K562 (cell line): ENCODE results near the gene STT3A. TPM values are rescaled to one million over a fixed set of nuclear protein-coding genes. Genes with fewer than 3 reads are reported as not detected.

Experiments
- ATAC-seq: fragments of 200-7000 bp; cut with Tn5 transposase; 3 replicates; pipeline ENCODE4 v1.9.1; 2020; ENCODE audit warnings: moderate library complexity
- BruUV-seq: library from RNA; stranded (reverse); fragments of 400-500 nt; replicated peaks from 2 replicates; lab custom pipeline; 2021; lab: Mats Ljungman, UMichigan
- CTCF ChIA-PET: fragments of 300-600 bp; formaldehyde crosslinking; extraction: SDS; loops from one replicate; lab custom pipeline; 2021; ENCODE audit warnings: low intra/inter-chr PET ratio; lab: Yijun Ruan, JAX
- POLR2A ChIA-PET: fragments of 300-600, 350-650 bp; sonication (Branson Sonifier 250); formaldehyde crosslinking; extraction: SDS; loops from one replicate; lab custom pipeline; 2021; ENCODE audit warnings: antibody characterized with exemption, inconsistent platforms; lab: Yijun Ruan, JAX
- DNase-seq, 4 experiments: peaks; one replicate each; pipeline versions ENCODE4 v3.0.0 to v3.0.0-alpha.2; 2011 to 2018; ENCODE audit warnings: low spot score in 3 of 4, mixed read lengths in 3 of 4; ENCODE audit errors: extremely low read depth in 1 of 4
- FAIRE-seq: peaks from 2 replicates; lab custom pipeline; 2011; peaks lifted over from hg19 to GRCh38; lab: Jason Lieb, UNC
- H2AFZ ChIP-seq: 2 replicates; pipeline ENCODE4 v1.6.0; 2011; ENCODE audit warnings: low read depth, low read length, control low read depth, inconsistent platforms
- H3K27ac ChIP-seq: fragments of 200-600 bp; 3 replicates; pipeline ENCODE4 v1.8.0; 2011; ENCODE audit warnings: low read depth, mild to moderate bottlenecking, control low read depth, inconsistent platforms, low read length, moderate library complexity, mixed read lengths; ENCODE audit errors: extremely low read depth
- H3K27me3 ChIP-seq, 2 experiments: fragments of 300-600 bp in 1 of 2; 2 replicates in 1 of 2; 3 replicates in 1 of 2; pipeline versions ENCODE4 v1.6.0 to v1.8.0; 2011; ENCODE audit warnings: inconsistent platforms in 2 of 2, low read length in 2 of 2, mild to moderate bottlenecking in 1 of 2, mixed read lengths in 1 of 2, moderate library complexity in 1 of 2; ENCODE audit not compliant: control insufficient read depth in 2 of 2, insufficient read depth in 2 of 2
- H3K36me3 ChIP-seq: fragments of 300-600 bp; 3 replicates; pipeline ENCODE4 v1.8.0; 2011; ENCODE audit warnings: mild to moderate bottlenecking, low read length, inconsistent platforms; ENCODE audit not compliant: control insufficient read depth, insufficient read depth
- H3K4me1 ChIP-seq, 2 experiments: fragments of 200-600 bp in 1 of 2; replicated peaks in 1 of 2; 2 replicates in 1 of 2; 3 replicates in 1 of 2; pipeline versions ENCODE4 v1.5.1 to v1.8.0; 2011; ENCODE audit warnings: inconsistent platforms in 2 of 2, low read length in 2 of 2, mild to moderate bottlenecking in 1 of 2, mixed read lengths in 1 of 2, moderate library complexity in 1 of 2; ENCODE audit not compliant: control insufficient read depth in 2 of 2, insufficient read depth in 2 of 2
- H3K4me2 ChIP-seq: 2 replicates; pipeline ENCODE4 v1.6.1; 2011; ENCODE audit warnings: low read length, control low read depth, inconsistent platforms, mixed read lengths; ENCODE audit not compliant: insufficient read depth
- H3K4me3 ChIP-seq: fragments of 200-600 bp; sonication (generic), shearing (Covaris generic); 2 replicates; pipeline ENCODE4 v1.5.1; 2016; ENCODE audit warnings: control low read depth, inconsistent platforms
- H3K79me2 ChIP-seq: fragments of 200-600 bp; 3 replicates; pipeline ENCODE4 v1.8.0; 2011; ENCODE audit warnings: low read length, inconsistent platforms; ENCODE audit not compliant: control insufficient read depth, insufficient read depth
- H3K9ac ChIP-seq, 2 experiments: 2 replicates each; pipeline versions ENCODE4 v1.6.0 to v1.6.1; 2011; ENCODE audit warnings: low read depth in 2 of 2, low read length in 2 of 2, control low read depth in 1 of 2, inconsistent platforms in 1 of 2, mild to moderate bottlenecking in 1 of 2, mixed read lengths in 1 of 2; ENCODE audit not compliant: insufficient read depth in 1 of 2
- H3K9me1 ChIP-seq: one replicate; pipeline ENCODE4 v1.6.0; 2011; ENCODE audit warnings: inconsistent platforms, mild to moderate bottlenecking, low read length, moderate library complexity; ENCODE audit not compliant: control insufficient read depth, insufficient read depth
- H3K9me3 ChIP-seq: replicated peaks from 2 replicates; pipeline ENCODE4 v1.5.1; 2011; ENCODE audit warnings: low read depth, low read length, inconsistent platforms; ENCODE audit not compliant: control insufficient read depth, insufficient read depth
- H4K20me1 ChIP-seq: replicated peaks from 2 replicates; pipeline ENCODE4 v1.6.1; 2011; ENCODE audit warnings: low read length, inconsistent platforms, mixed read lengths; ENCODE audit not compliant: control insufficient read depth, insufficient read depth
- BHLHE40 ChIP-seq: IDR thresholded peaks from 2 replicates; pipeline ENCODE4 v1.6.1; 2011; ENCODE audit warnings: low read length, improper control_type of control experiment
- CBFA2T2 ChIP-seq: fragments of 450-650 bp; conservative IDR thresholded peaks from 2 replicates; pipeline ENCODE4 v1.6.1; 2017; ENCODE audit warnings: mild to moderate bottlenecking
- CBFA2T3 ChIP-seq: fragments of 450-650 bp; IDR thresholded peaks from 2 replicates; pipeline ENCODE4 v1.6.1; 2017
- DPF2 ChIP-seq: fragments of 450-650 bp; IDR thresholded peaks from 2 replicates; pipeline ENCODE4 v1.6.1; 2016
- ESRRB ChIP-seq: fragments of 250-450 bp; sonication (Bioruptor Pico); IDR thresholded peaks from 2 replicates; pipeline ENCODE4 v1.5.0; 2020; ENCODE audit warnings: mild to moderate bottlenecking, moderate library complexity, borderline replicate concordance
- MBD2 ChIP-seq: sonication (generic); IDR thresholded peaks from 2 replicates; pipeline ENCODE4 v1.6.1; 2016; ENCODE audit warnings: low read depth, borderline replicate concordance
- NR2F6 ChIP-seq: fragments of 450-650 bp; formaldehyde crosslinking; IDR thresholded peaks from 2 replicates; pipeline ENCODE4 v1.4.0; 2020; ENCODE audit warnings: mild to moderate bottlenecking
- PHF21A ChIP-seq: fragments of 450-650 bp; IDR thresholded peaks from 2 replicates; pipeline ENCODE4 v1.6.1; 2017; ENCODE audit warnings: low read depth, borderline replicate concordance
- STAT5A ChIP-seq: IDR thresholded peaks from 2 replicates; pipeline ENCODE4 v1.6.1; 2012; ENCODE audit warnings: low read length, inconsistent platforms, borderline replicate concordance
- SUPT5H ChIP-seq: fragments of 450-650 bp; IDR thresholded peaks from 2 replicates; pipeline ENCODE4 v1.6.1; 2016
- TAF15 ChIP-seq: fragments of 200-400 bp; formaldehyde crosslinking; IDR thresholded peaks from 2 replicates; pipeline ENCODE4 v1.6.1; 2017; ENCODE audit warnings: mild to moderate bottlenecking, low read depth, low read length, moderate library complexity
- TOE1 ChIP-seq, 2 experiments: fragments of 450-650 bp in 1 of 2; sonication (generic) in 1 of 2; formaldehyde crosslinking in 1 of 2; IDR thresholded peaks; 2 replicates each; pipeline versions ENCODE4 v1.7.1 to v1.8.0; 2016 to 2022; ENCODE audit warnings: borderline replicate concordance in 2 of 2, mild to moderate bottlenecking in 2 of 2, antibody characterized with exemption in 1 of 2, inconsistent platforms in 1 of 2, low read depth in 1 of 2, missing genetic modification reagents in 1 of 2, moderate library complexity in 1 of 2
- ZFP36 ChIP-seq: fragments of 150-350 bp; IDR thresholded peaks from 2 replicates; pipeline ENCODE4 v1.6.1; 2018; ENCODE audit warnings: low read length, low read depth; ENCODE audit not compliant: partially characterized antibody
- ZNF121 ChIP-seq: sonication (generic); formaldehyde crosslinking; conservative IDR thresholded peaks from 2 replicates; pipeline ENCODE4 v1.8.0; 2022; ENCODE audit warnings: missing genetic modification reagents
- ZNF224 ChIP-seq: sonication (generic); formaldehyde crosslinking; IDR thresholded peaks from 2 replicates; pipeline ENCODE4 v1.8.0; 2022; ENCODE audit warnings: mild to moderate bottlenecking, missing genetic modification reagents
- ZNF41 ChIP-seq: fragments of 250-450 bp; sonication (Bioruptor Pico); conservative IDR thresholded peaks from 2 replicates; pipeline ENCODE4 v1.4.0; 2020; ENCODE audit warnings: mild to moderate bottlenecking
- WGBS: fragments of 100-300 bp; shearing (Covaris generic); methylation state at CpG from one replicate; pipeline ENCODE4 v1.1.6; 2016; ENCODE audit warnings: low coverage, mixed read lengths; ENCODE audit not compliant: insufficient coverage; ENCODE audit errors: missing lambda C conversion rate; 5-methylcytosine and 5-hydroxymethylcytosine counted together
- in situ Hi-C: fragments of 300-500 bp; cut with MboI; formaldehyde crosslinking; loops from 4 replicates; pipeline ENCODE4 v1.15.0; 2018; ENCODE audit warnings: inconsistent platforms, mixed read lengths
- intact Hi-C: fragments of 100-400 bp; cut with micrococcal nuclease; formaldehyde crosslinking; loops from 2 replicates; pipeline ENCODE4 v1.14.2; 2022
- polyA plus RNA-seq, 8 experiments: library from polyadenylated mRNA; depleted of rRNA in 4 of 8; stranded (reverse) in 5 of 8; unstranded in 3 of 8; fragments of >200 nt; fragmentation: Nextera tagmentation in 2 of 8; fragmentation: Illumina TruSeq in 1 of 8; extraction: Ambion mirVana in 2 of 8; extraction: Trizol in 1 of 8; gene quantifications; 2 replicates each; pipeline versions ENCODE4 v1.2.1 to v1.2.3, GENCODE V29; 2011 to 2014; ENCODE audit warnings: inconsistent platforms in 1 of 8, missing spikeins in 1 of 8
- total RNA-seq, 7 experiments: library from RNA; depleted of rRNA in 6 of 7; stranded (reverse); fragments of >200 nt in 6 of 7; fragmentation: Illumina TruSeq in 2 of 7; extraction: Trizol in 2 of 7; gene quantifications; 2 replicates each; pipeline versions ENCODE4 v1.2.1 to v1.2.3, GENCODE V29; 2011 to 2021; ENCODE audit warnings: low replicate concordance in 1 of 7
- TF ChIP-seq, protein P1 (sequence below): sonication (generic); formaldehyde crosslinking; IDR thresholded peaks from 2 replicates; pipeline ENCODE4 v1.8.1; 2023; ENCODE audit warnings: mild to moderate bottlenecking, missing genetic modification reagents, moderate library complexity

Gene STT3A
- total and polyA plus RNA-seq, 9 of the 15 experiments (the other 6 are each of a cell fraction or from before 2014, with no cell fraction given) = 70.7 to 330 (median 192) TPM

DNA sequence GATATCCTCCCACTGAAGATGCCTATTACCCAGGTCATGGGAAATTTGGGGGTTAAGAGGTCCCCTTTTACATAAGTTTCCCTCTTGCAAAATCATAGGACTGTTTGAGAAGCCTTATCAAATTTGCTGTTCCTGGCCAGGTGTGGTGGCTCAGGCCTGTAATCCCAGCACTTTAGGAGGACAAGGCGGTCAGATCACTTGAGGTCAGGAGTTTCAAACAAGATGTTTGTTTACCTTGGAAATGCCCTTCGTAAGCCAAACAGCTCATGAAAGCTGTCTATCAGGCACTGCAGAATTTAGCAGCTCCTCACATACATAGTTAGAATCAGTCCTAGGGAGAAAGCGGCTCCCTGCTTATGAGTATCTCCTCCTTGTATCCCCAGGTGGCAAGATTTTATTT, 28.3 kb upstream of the STT3A start:
- H3K4me3 ChIP-seq = no peak overlapping the region
- CTCF ChIA-PET = no interaction called here
- ATAC-seq = no peak

GRCh38 chr11:125566235-125566634, 26.4 kb upstream of the STT3A start:
- WGBS = 97% methylated on average over 4 of the region's 4 CpGs
- Histone ChIP-seq H3K4me1 (peaks cover 17 to 19% of the 10 kb centered on the region in 2 experiments; a peak in 4 of 5 replicates), H3K36me3 (0 out of 3 replicates have a peak, but pooled peaks cover 5% of the 10 kb centered on the region), H3K27me3 (no peaks in the 10 kb centered on the region), H4K20me1 (no peaks in the 10 kb centered on the region), H3K4me3 (no peak overlapping the region), H2AFZ (no peak overlapping the region), H3K9ac (no peak overlapping the region), H3K9me1 (no peaks in the 10 kb centered on the region), H3K27ac (no peak overlapping the region), H3K4me2 (no peak overlapping the region), H3K9me3 (no peaks in the 10 kb centered on the region), H3K79me2 (peaks cover 24% of the 10 kb centered on the region)
- ChIA-PET POLR2A (no interaction called here), CTCF (no interaction called here)
- FAIRE-seq (no peak), DNase-seq (no peak), ATAC-seq (no peak)
- no TSS peak for BruUV-seq
- intact Hi-C loops = no loop called here
- in situ Hi-C loops = no loop called here
- TF ChIP-seq ESRRB (CRISPR knock-in tag) (no peak), BHLHE40 (no peak), ZNF121 (CRISPR knock-in tag) (no peak), MBD2 (no peak), PHF21A (no peak), NR2F6 (CRISPR knock-in tag) (no peak), TOE1 (IDR thresholded peaks at IDR 0.05; ENCODE audit: borderline replicate concordance) (no peak), TOE1 (CRISPR knock-in tag; IDR thresholded peaks at IDR 0.05; ENCODE audit: borderline replicate concordance, low read depth) (no peak), ZFP36 (no peak), TAF15 (no peak), STAT5A (no peak), ZNF224 (CRISPR knock-in tag) (no peak), ZNF41 (CRISPR knock-in tag) (no peak), SUPT5H (no peak)
- TF ChIP-seq, protein P1, sequence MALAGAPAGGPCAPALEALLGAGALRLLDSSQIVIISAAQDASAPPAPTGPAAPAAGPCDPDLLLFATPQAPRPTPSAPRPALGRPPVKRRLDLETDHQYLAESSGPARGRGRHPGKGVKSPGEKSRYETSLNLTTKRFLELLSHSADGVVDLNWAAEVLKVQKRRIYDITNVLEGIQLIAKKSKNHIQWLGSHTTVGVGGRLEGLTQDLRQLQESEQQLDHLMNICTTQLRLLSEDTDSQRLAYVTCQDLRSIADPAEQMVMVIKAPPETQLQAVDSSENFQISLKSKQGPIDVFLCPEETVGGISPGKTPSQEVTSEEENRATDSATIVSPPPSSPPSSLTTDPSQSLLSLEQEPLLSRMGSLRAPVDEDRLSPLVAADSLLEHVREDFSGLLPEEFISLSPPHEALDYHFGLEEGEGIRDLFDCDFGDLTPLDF (CRISPR knock-in tag) = no peak

More for the DNA sequence above, 28.3 kb upstream of the STT3A start:
- POLR2A ChIA-PET = interaction anchor here (1.1 kb wide), 1 partner anchor 12 kb away, joined by 3 read pairs; no protein-coding TSS in a partner anchor
- in situ Hi-C loops = no loop called here
- H3K27ac ChIP-seq = no peak overlapping the region
- H3K9me1 ChIP-seq = no peaks in the 10 kb centered on the region
- no TSS peak for BruUV-seq
- H3K9ac ChIP-seq = no peak overlapping the region
- no peaks in the 10 kb centered on the region for H3K27me3 ChIP-seq
- H3K9me3 ChIP-seq = no peaks in the 10 kb centered on the region
- peaks cover 5% of the 10 kb centered on the region for H3K79me2 ChIP-seq
- H3K36me3 ChIP-seq = no peaks in the 10 kb centered on the region
- WGBS = 56% methylated on average over 3 of the region's 3 CpGs
- H3K4me1 ChIP-seq = peaks cover 8 to 12% of the 10 kb centered on the region in 2 experiments; a peak in 3 of 5 replicates
- peak overlapping the region; percentile 54 for H2AFZ ChIP-seq
- intact Hi-C loops = no loop called here
- no peak overlapping the region; the same call in 1 of the 2 replicates for H3K4me2 ChIP-seq
- DNase-seq = no peak
- TF ChIP-seq DPF2 (no peak), CBFA2T2 (0 out of 2 replicates have a peak, but pooled peaks have one; percentile 3), CBFA2T3 (peak; percentile 10; the same call in 1 of the 2 replicates)
- FAIRE-seq = no peak
- no peaks in the 10 kb centered on the region for H4K20me1 ChIP-seq
